ENCODE data around the gene AKNAD1.

GRCh38 chr1:108860190-108860907 is 3.5 kb upstream of the AKNAD1 start:
- TF ChIP-seq, protein P1, sequence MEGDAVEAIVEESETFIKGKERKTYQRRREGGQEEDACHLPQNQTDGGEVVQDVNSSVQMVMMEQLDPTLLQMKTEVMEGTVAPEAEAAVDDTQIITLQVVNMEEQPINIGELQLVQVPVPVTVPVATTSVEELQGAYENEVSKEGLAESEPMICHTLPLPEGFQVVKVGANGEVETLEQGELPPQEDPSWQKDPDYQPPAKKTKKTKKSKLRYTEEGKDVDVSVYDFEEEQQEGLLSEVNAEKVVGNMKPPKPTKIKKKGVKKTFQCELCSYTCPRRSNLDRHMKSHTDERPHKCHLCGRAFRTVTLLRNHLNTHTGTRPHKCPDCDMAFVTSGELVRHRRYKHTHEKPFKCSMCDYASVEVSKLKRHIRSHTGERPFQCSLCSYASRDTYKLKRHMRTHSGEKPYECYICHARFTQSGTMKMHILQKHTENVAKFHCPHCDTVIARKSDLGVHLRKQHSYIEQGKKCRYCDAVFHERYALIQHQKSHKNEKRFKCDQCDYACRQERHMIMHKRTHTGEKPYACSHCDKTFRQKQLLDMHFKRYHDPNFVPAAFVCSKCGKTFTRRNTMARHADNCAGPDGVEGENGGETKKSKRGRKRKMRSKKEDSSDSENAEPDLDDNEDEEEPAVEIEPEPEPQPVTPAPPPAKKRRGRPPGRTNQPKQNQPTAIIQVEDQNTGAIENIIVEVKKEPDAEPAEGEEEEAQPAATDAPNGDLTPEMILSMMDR (IDR thresholded peaks at IDR 0.05) = no peak
- no peak for TF ChIP-seq POLR2AphosphoS5 (IDR thresholded peaks at IDR 0.05; ENCODE audit: low read depth, low read length)
- no peak for TF ChIP-seq TCF7L2 (IDR thresholded peaks at IDR 0.05; ENCODE audit: low read depth, low read length)

All from Panc1 (cell line).